Stimulated activated CD8-positive, alpha-beta memory T cell treated with anti-CD3 and anti-CD28 coated beads, Interleukin-15, amount 100 ng/mL, for 1 hour (primary cell): ENCODE measurements around the gene STX8.
"Not testable (repeated sequence)": the region's sequence is repeated elsewhere in the genome, so short reads cannot be mapped to it uniquely, and the experiment has no call there.

Experiments used
- DNase-seq: peaks from one replicate; pipeline ENCODE4 v3.0.0-alpha.2; 2020; ENCODE audit warnings: low read depth

STX8 gene

DNA sequence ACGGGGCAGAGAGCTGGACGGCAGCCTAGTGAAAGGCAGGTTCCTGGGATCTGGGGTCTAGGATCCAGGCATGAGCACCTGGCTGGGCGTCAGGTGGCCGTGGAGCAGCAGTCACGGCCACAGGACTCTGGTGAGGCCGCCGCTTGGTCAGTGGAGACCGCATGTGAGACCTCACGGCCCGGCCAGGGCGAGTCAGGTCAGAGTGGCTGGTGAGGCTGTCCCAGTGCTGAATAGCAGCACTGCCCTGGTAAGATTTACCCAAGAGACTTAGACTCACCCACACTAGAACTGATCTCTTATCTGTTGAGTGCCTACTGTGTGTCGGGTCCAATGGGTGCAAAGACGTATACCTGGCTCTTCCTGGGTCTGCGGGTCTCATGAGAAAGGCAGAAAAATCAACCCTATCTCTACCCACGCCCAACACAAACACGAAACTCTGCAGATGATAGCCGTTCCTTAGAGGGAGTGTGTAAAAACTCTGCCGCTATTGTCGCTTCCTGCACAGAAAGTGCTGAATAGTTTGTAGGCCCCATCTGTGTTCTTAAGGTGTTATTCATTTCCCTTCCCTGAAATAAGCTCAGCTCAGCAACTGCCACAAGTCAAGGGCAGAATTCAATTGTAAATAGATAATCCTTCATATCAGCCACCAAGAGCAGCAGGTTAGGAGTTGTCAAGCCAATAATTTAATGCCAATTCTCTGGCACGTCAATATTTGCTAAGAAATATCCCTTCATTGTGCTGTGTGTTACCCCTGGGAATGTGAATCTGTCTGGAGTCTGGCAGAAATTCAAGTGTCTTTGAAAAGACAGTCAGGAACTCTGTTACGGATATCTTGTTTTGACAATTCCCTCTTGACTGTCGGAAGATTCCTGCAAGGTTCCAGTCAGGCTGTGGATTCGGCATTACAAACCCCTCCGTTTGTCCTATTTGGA lies 314.3 kb downstream of the STX8 start:
- no peak for DNase-seq

GRCh38 chr17:9259419-9259818 lies 316.2 kb downstream of the STX8 start:
- no peak for DNase-seq

GRCh38 chr17:9258115-9259015 lies 317.3 kb downstream of the STX8 start:
- DNase-seq = no peak

GRCh38 chr17:9257630-9257965 lies 318.0 kb downstream of the STX8 start:
- DNase-seq = not testable (repeated sequence)

DNA sequence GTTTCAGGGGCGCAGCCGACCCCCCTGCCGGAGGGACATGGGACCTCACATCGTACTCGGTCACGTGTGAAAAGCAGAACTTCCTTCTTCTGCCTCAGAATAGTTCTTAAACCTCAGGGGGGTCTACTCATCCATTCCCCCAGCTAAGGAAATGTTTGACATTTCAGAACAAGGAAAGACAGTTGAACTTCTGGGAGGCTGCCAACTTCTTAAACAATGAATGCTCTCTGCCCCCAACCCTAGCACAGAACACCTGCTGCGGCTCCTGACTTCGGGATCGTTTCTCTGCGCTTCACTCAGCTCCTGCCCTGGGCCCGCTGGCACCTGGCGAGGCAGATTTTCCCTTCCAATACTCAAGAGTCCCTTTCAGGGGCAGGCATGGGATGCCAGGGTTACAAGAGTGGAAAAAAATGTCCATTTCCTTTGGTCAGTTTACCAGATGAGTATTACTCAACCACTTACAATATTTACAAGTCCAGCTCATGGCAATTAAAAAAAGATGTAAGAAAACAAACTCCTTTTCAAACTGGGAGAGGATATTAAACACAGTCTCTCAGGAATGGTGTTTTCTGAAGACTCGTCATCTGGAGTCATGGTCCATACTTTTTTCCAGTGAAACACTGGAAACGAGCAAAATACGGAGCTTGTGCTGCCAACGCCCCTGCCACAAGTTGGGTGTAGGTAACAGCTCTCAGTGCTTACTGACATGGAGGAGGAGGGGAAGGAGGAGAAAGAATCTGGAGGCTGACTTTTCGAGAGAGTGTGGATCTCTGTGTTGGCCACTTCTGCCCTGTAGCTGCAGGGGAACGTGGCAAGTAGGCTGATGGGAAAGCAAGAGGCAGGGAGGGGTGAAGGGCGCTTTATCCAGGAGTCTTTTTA lies 318.6 kb downstream of the STX8 start:
- no peak for DNase-seq

DNA sequence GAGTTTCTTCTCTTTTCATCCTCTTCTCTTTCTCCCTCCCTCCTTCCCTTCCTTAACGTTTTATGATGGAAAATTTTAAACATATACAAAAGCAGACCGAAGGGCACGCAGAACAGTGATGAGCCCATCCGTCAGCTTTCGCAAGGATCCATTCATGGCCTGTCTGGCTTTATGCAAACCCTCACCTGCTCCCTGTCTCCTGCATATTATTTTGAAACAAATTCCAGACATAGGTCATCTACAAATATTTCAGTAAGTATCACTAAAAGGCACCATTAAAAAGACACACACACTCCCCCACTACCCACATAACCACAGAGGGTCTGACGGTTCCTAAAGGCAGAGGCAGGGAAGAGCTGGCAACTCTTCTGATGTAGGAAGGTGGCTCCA lies 319.3 kb downstream of the STX8 start:
- no peak for DNase-seq

- no peak for DNase-seq
Observed at GRCh38 chr17:9255833-9256232, 319.8 kb downstream of the STX8 start.

- DNase-seq = no peak
Observed at GRCh38 chr17:9254841-9255240, 320.8 kb downstream of the STX8 start.

GRCh38 chr17:9253308-9253707 lies 322.3 kb downstream of the STX8 start:
- DNase-seq = no peak

DNA sequence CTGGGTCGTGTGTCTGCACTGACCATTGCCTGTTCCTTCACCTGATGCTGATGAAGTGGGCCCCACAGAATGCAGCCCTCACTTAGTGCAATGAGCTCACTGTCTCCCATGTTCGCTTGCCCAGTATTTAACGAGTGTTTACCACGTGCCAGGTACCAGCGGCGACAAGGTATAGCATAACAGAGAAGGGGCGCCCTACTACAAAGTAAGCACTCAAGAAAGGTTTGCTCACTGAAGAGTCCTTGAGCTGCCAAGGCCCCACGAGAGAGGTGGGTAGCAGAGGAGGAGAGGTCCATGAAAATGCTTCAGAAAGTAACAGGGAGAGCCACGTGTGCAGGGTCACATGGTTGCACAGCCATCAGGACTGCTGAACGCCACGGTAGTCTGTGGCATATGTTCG lies 324.3 kb downstream of the STX8 start:
- DNase-seq = no peak

DNA sequence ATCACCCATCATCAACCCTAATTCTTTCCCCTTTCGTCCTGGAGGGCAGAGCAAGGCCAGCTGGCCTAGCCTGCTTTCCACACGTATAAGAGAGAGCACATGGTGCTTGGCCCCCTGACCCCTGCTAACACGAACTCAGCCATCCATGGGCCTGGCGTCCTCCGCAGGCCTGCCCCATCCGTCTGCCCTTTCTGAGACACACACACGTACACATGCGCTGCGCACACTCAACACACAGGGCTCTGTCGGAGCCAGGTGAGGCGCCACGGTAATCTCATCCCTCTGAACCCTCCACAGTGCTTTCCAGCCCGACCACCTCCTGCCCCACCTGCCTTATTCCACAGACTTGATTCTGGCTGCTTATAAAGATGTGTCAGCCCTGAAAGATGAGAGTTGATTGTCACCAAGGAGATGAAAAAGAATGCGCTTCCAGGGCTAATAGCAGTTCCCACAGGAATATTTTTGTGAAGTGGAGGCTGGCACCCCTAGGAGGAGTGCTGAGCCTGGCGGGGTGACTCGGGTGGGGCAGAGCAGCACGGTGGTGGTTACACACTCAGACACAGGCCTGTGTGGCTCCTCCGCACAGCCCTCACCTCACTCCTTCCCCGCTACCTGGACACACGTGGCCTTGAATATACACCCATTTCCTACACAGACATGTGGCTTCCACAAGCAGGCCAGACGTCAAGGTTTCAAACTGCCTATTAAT lies 326.2 kb downstream of the STX8 start:
- no peak for DNase-seq

- no peak for DNase-seq
Observed at GRCh38 chr17:9247401-9247938, 328.1 kb downstream of the STX8 start.

DNA sequence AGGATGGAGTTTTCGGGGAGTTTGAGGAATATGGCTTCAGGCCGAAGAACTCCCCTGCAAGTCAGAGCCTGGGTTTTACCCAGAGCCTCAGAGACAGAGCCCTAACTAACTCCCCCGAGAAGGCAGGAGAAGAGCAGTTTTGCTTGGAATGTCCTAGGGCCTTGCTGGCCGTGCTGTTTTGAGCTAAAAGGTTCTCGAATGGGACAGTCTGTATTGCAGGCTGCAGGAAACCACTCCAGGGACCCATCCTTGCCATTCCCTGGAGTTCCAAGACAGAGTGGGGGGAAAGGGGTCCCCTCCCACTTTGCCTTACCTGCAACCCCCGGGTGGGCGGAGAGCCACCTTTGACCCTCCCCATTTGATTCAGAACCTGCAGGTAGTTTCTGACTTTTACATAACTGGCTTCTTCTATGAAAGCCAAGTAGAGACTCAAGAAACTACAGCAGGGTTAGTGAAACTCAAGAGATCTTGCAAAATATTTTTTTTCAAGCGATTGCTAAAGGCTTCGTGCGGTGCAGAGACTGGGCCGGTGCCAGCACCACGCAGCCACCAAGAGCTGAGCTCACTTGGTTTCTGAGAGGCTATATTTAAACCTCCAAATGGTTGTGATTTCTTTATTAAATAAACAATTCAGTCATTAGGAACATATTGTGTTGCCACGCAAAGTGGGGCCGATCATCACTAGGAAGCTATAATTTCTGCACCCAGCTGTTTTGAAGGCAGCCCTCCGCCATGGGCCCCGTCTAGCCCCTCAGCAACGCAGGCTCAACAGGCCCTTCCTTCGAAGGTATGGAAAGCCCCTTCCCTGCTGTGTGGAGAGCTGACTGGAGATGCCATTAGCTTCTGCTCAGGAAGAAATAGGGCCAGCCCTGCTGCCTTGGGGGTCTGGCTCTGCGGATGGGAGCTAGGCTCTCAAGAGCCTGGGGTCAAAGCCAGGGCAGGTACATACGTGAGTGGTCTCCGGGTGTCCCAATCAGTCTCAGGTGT lies 331.3 kb downstream of the STX8 start:
- DNase-seq = no peak

- no peak for DNase-seq
Observed at GRCh38 chr17:9242983-9243382, 332.6 kb downstream of the STX8 start.

GRCh38 chr17:9242497-9242881 lies 333.1 kb downstream of the STX8 start:
- DNase-seq = no peak

DNA sequence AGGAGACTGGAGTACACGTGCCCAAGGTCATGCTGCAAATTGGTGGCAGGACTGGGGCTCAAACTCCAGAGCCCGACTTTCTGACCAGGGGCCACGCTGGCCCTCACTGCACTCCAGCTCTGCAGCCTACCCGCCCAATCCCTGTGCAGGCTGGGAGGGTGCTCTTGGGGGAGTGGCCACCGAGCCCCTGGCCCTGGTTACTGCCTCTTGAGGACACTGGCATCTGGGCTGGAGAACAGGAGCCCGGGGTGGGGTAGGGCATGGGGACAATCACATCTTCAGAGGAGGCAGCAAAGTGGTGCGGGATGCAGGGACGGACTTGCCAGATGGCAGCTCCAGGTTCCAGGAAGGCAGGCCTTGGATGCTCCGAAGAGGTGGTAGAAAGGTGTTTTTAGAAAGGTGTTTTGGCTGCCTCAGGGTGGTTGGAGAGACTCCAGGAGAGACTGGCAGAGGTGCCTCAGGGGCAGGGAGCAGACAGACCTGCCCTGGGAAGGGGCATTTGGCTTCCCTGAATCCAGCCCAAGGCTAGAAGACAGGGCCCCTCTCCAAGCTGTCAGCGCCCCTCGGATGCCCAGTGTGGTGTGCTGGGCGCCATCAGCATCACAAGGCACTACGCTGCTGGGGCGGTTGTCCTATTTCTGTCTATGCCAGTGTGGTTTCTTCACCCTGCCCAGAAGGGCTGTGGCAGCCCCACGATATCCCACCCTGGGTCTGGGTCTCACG lies 333.7 kb downstream of the STX8 start:
- DNase-seq = no peak

DNA sequence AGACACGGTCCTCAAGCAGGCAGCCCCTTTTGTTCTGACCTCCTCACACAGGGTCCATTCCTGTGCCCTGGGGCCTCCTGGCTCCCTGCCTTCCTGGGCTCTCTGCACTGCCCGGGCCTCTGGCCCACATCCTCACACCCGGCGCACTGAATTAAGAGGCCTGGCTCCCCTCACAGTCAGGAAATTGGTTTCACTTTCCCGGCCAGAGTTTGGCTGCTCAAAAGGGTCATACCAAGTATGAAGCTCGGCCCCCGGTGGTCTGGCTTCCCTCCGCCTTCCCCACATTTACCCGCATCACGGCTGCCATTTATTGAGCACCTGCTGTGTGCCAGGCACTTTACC lies 334.3 kb downstream of the STX8 start:
- DNase-seq = no peak

GRCh38 chr17:9240659-9241370 lies 334.8 kb downstream of the STX8 start:
- no peak for DNase-seq
